Measurements from ENCODE around the gene ABHD2. TPM values are rescaled to one million over a fixed set of nuclear protein-coding genes. Genes with fewer than 3 reads are reported as not detected.
"Not testable (repeated sequence)": the region's sequence is repeated elsewhere in the genome, so short reads cannot be mapped to it uniquely, and the experiment has no call there.

The ABHD2 gene
- total RNA-seq, 1 donor from 2014 or later = 48.8 TPM

GRCh38 chr15:89225588-89225987 is 137.3 kb downstream of the ABHD2 start:
- no peak for ATAC-seq (ENCODE audit: low read depth)
- H3K4me3 Mint-ChIP-seq = no peak overlapping the region
- DNase-seq = no peak
- peaks cover 12% of the 10 kb centered on the region for H3K27me3 Mint-ChIP-seq
- ChIA-PET CTCF (no interaction called here), POLR2A (no interaction called here)
- intact Hi-C loops (cut with micrococcal nuclease) = no loop called here
- H3K4me1 Mint-ChIP-seq = no peaks in the 10 kb centered on the region
- no peak overlapping the region for H3K27ac Mint-ChIP-seq
- no peaks in the 10 kb centered on the region for H3K36me3 Mint-ChIP-seq (ENCODE audit: low read depth)
- TF ChIP-seq CTCF (IDR thresholded peaks at IDR 0.05) = no peak
- H3K9me3 Mint-ChIP-seq = no peaks in the 10 kb centered on the region

- no peak for ATAC-seq (ENCODE audit: low read depth)
- Mint-ChIP-seq H3K4me3 (no peak overlapping the region), H3K9me3 (no peaks in the 10 kb centered on the region), H3K36me3 (ENCODE audit: low read depth) (no peaks in the 10 kb centered on the region), H3K27ac (no peak overlapping the region), H3K4me1 (no peaks in the 10 kb centered on the region), H3K27me3 (peaks cover 12% of the 10 kb centered on the region)
- DNase-seq = no peak
- POLR2A ChIA-PET = no interaction called here
- TF ChIP-seq CTCF (IDR thresholded peaks at IDR 0.05) = no peak
- CTCF ChIA-PET = no interaction called here
- intact Hi-C loops (cut with micrococcal nuclease) = no loop called here
These were observed 138.3 kb downstream of the ABHD2 start for GRCh38 chr15:89226359-89227221.

GRCh38 chr15:89227425-89227824 is 139.2 kb downstream of the ABHD2 start:
- DNase-seq = no peak
- Mint-ChIP-seq H3K27me3 (peaks cover 12% of the 10 kb centered on the region), H3K9me3 (no peaks in the 10 kb centered on the region), H3K36me3 (ENCODE audit: low read depth) (no peaks in the 10 kb centered on the region), H3K4me1 (no peaks in the 10 kb centered on the region), H3K27ac (no peak overlapping the region), H3K4me3 (no peak overlapping the region)
- POLR2A ChIA-PET = no interaction called here
- no peak for TF ChIP-seq CTCF (IDR thresholded peaks at IDR 0.05)
- CTCF ChIA-PET = no interaction called here
- no peak for ATAC-seq (ENCODE audit: low read depth)
- intact Hi-C loops (cut with micrococcal nuclease) = no loop called here

GRCh38 chr15:89230277-89230676 is 142.0 kb downstream of the ABHD2 start:
- Mint-ChIP-seq H3K4me3 (no peak overlapping the region), H3K9me3 (no peaks in the 10 kb centered on the region), H3K27ac (no peak overlapping the region), H3K36me3 (ENCODE audit: low read depth) (no peaks in the 10 kb centered on the region), H3K27me3 (peaks cover 10% of the 10 kb centered on the region), H3K4me1 (no peaks in the 10 kb centered on the region)
- ATAC-seq (ENCODE audit: low read depth) (no peak), DNase-seq (no peak)
- intact Hi-C loops (cut with micrococcal nuclease) = no loop called here
- CTCF ChIA-PET = no interaction called here
- TF ChIP-seq CTCF (IDR thresholded peaks at IDR 0.05) = no peak
- POLR2A ChIA-PET = no interaction called here

- no peak for ATAC-seq (ENCODE audit: low read depth)
These were observed 143.6 kb downstream of the ABHD2 start for GRCh38 chr15:89231832-89232231.

GRCh38 chr15:89239883-89240810 is 151.9 kb downstream of the ABHD2 start:
- H3K27ac Mint-ChIP-seq, CTCF ChIA-PET: not testable (repeated sequence)

More at GRCh38 chr15:89231832-89232231, 143.6 kb downstream of the ABHD2 start:
- no peaks in the 10 kb centered on the region for H3K4me1 Mint-ChIP-seq
- ChIA-PET CTCF (no interaction called here), POLR2A (no interaction called here)
- no peaks in the 10 kb centered on the region for H3K9me3 Mint-ChIP-seq
- no peak for DNase-seq
- intact Hi-C loops (cut with micrococcal nuclease) = no loop called here
- no peak for TF ChIP-seq CTCF (IDR thresholded peaks at IDR 0.05)
- no peaks in the 10 kb centered on the region for H3K36me3 Mint-ChIP-seq (ENCODE audit: low read depth)
- H3K27ac Mint-ChIP-seq = no peak overlapping the region
- H3K27me3 Mint-ChIP-seq = peaks cover 10% of the 10 kb centered on the region
- H3K4me3 Mint-ChIP-seq = no peak overlapping the region

More at GRCh38 chr15:89239883-89240810, 151.9 kb downstream of the ABHD2 start:
- ATAC-seq (ENCODE audit: low read depth); DNase-seq; H3K36me3 Mint-ChIP-seq (ENCODE audit: low read depth); H3K9me3 Mint-ChIP-seq; POLR2A ChIA-PET; H3K4me3 Mint-ChIP-seq; H3K27me3 Mint-ChIP-seq: not testable (repeated sequence)
- intact Hi-C loops (cut with micrococcal nuclease) = loop anchor here (10.0 kb wide), 1 partner anchor 695 kb away; the partner anchor contains the start of gene DET1
- peaks cover 21% of the 10 kb centered on the region for H3K4me1 Mint-ChIP-seq

Data from activated B cell treated with CpG ODN at 0.5 μM for 24 hours (primary cell).